ENCODE data around the gene RPE. TPM values are rescaled to one million over a fixed set of nuclear protein-coding genes. Genes with fewer than 3 reads are reported as not detected.

Gene RPE
- 50.7 TPM for polyA plus RNA-seq (2013, experiment 1 of 2; ENCODE audit: insufficient read length)
- polyA plus RNA-seq (2013, experiment 2 of 2; ENCODE audit: insufficient read length): 49.7 TPM

DNA sequence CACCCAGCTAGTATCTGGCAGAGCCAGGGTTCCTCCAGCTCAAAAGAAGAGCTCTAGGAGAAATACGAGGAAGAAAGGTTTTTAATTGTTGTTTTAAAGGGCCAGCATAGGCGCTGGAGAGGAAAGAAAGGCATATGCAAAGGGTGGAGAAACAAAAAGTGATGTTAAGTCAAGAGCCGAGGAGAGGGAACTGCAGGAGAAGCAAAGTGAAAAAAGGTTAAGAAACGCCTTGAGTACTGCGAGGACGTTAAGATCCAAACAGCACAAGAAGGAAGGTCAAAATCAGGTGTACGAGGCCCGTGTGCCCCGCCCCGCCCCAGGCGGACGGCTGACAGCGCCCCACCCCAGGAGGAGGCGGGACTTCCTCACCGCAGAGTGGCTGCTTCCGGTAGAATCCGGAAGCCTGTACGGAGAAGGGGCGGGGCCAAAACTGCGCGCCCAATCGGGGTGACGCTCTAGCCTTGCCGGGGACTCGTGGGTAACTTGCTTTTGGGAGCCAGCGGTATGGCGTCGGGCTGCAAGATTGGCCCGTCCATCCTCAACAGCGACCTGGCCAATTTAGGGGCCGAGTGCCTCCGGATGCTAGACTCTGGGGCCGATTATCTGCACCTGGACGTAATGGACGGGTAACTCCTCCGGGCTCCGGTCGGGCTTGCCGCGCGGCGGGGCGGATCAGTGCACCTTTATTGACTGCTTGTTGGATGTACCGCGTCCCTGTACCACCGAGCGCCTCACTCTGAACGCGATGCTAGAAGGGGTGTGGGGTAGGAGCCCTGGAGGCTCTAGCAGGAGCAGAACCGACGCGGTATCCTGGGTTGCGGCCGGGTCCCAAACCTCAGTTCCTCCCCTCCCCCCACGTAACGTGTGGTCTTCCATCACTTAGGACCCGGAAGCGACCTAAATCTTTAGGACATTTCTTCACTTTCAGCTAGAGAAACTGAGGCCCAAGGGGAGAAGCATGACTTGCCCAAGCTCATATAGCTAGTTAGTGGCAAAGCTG lies at the start of gene RPE:
Gene RPE, plus strand, starts transcription at position 481 of the 1,000 bp plus-strand sequence. Its CDS starts 24 bp downstream, at position 505.
- peak; percentile 94 for DNase-seq

GRCh38 chr2:209956271-209956670 lies 46.2 kb upstream of the RPE start:
- DNase-seq: no peak

DNA sequence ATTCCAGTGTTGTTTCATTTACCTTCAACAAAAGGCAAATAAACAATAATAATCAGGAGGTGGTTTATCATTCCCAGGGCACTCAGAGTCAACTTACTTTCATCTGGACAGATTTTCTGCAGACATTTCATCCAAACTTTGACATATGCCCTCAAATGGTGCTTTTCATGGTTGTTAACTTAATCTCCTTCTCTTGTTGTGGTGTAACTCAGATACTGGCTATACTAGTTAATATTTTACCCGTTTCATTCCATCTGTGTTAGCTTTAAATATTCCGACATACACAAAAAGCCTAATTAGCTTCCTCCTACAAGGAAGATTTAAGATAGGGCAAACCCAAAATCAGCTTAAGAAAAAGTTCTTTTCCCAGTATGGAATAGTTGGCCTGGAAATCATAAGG lies 44.4 kb upstream of the RPE start:
- no peak for DNase-seq

DNA sequence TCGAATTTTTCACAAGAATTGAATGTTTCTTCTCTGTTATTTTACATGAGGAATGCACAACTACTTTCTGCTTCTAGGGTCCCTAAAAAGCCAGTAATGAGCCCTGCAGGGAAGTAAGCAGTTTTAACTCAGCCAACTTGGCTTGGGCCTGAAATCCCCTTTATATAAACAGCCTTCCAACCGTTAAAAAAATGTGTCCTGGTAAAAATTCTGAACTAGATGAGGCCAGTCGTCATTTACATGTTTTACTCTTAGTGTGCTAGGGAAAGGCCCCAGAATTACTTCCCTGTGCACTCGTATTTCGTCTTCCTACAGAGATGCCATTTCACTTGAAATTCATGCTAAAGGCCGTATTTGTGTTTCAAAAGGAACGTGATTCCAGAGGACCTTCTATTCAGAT lies 42.4 kb upstream of the RPE start:
- DNase-seq: no peak

GRCh38 chr2:209960676-209961630 lies 41.5 kb upstream of the RPE start:
- peak; percentile 36 for DNase-seq

DNA sequence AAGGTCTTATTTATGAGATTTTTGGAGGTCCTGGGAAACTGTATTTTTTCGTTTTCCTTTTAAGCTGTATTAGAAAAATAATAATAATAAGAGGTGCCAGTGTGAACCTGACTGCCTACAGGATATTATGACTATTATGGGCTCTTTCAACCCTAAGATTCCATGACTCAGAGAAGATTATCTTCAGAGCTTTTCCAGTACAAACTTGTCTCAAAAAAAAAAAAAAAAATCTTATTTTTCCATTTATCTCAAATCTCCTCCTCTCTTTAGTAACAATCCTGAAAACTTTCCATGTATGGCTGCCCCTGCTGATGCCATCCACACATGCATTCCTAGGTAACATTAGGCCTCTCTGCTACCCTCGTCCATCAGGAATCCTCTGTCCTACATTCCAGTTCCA lies 36.7 kb upstream of the RPE start:
- no peak for DNase-seq

GRCh38 chr2:209969692-209970091 lies 32.7 kb upstream of the RPE start:
- DNase-seq: no peak

DNA sequence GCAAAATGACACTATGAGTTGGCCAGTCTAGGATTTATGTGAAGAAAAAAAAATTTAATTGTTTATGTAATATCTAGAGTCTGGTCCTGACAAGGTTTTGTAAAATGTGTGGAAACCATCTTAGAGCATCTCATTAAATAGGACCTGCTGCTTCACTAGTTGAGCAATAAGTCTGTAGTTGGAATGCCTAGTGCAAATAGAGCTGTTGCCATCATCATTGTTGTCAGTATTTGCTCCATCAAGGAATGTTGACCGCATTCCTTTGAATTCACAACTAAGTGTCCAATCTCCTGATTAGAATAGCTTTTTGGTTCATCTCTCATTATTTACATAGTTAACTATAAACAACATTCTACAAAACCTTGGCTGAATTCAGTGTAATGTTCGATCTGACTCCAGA lies 32.2 kb upstream of the RPE start:
- DNase-seq: no peak

DNA sequence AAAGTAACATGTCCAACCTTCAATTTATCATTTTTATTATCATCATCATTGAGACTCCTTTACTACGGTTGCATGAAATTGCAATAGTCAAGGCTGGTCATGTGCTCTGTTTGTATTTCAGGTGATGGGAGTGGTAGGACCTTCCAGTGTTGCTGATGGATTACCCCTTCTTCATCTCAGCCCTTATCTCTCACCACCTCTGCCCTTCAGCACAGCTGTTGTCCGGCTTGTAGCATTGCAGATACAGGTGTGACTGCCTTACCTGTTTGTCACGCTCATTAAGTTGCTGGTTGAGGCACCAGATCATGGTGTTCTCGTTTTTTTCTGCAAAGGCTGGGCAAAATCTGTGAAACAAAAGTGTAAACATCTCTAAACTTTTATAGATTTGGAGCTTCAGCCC lies 31.7 kb upstream of the RPE start:
- DNase-seq: no peak

- DNase-seq: no peak
Measured at GRCh38 chr2:209973328-209973727, 29.1 kb upstream of the RPE start.

DNA sequence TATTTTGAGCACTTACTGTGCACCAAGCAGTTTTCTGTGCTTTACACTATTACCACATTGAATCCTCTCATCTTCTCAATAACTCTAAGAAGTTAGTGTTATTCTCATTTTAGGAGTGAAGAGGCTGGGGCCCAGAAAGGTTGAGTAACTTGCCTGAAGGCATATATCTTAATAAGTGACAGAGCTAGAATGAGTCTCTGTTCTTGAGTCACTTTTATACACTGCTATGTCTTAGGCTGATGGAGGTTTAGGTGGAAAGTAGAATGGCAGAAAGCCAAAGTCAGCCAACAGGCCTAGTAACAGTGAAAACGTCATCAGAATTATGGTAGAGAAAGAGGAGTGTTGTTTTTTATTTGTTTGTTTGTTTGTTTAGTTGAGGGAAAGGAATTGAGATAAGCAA lies 27.9 kb upstream of the RPE start:
- no peak for DNase-seq

DNA sequence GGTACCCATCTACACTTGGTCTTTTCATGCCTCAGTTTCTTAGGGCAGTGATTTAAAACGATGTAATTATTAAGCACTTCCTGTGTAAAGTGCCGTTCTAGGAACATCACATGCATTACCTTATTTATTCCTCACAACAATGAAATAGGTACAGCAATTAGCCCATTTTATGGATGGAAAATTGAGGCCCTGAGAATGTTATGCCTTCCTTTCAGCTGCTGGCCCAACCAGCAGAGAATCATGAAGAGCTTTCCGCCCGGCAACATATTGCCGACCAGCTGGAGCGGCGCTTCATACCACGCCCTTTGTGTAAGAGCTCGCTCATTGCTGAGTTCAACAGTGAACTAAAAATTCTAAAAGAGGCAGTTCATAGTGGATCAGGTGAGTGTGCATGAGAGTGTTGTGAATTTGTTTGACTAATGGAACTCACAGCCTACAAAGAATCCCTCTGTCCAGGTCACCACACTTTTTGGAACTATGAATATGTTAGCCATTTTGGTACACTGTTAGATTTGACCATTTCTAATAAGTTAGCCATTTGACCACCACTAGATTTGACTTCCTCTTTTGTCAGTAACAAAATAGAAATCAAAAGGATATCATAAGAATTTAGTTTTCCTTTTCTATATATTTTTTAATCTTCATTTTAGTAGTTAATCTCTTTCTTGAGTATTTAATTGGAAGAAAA lies 25.6 kb upstream of the RPE start:
- DNase-seq: no peak

- DNase-seq: peak; percentile 17
Measured at GRCh38 chr2:209977386-209978239, 24.8 kb upstream of the RPE start.

GRCh38 chr2:209984291-209984690 lies 18.1 kb upstream of the RPE start:
- no peak for DNase-seq

GRCh38 chr2:209985874-209986273 lies 16.6 kb upstream of the RPE start:
- no peak for DNase-seq

DNA sequence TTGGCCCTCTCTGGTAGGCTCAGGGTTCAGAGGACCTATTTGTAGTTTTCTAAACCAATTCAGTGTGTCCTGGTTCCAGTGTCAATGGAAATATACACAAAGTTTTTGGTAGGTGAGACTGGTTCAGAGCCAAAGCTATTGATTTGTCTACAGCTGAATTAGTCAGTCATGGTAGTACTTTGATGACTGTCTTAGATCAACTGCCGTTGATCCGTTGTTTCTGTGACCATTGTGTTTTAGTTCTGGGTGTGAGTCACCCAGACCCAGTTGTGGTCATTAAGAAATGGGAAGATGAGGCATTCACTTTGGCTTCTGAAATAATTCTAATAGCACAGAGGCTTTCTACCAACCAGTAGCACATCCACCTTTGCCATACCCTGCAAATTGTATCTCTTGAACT lies 16.0 kb upstream of the RPE start:
- no peak for DNase-seq

DNA sequence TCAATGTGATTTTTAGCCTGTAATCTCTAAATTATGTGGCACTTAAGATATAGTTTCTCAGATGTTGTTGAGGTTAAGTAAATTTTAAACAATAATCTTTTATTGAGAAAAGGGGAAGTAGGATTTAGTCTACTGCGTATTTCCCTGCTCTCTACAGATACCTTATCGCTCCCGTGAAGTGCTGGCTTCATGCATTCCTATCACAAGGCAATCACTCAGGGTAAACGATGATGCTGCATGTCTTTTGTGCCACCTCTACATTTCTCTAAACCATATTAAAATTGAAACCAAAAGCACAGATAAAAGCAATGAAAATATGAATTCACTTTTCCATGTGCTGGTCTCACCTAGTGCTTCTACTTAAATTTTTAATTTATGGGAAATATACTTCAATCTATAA lies 14.4 kb upstream of the RPE start:
- no peak for DNase-seq

- DNase-seq: no peak
Measured at GRCh38 chr2:209990838-209991237, 11.6 kb upstream of the RPE start.

- no peak for DNase-seq
Measured at GRCh38 chr2:209993968-209994367, 8.5 kb upstream of the RPE start.

- DNase-seq: no peak
Measured at GRCh38 chr2:209998596-209998995, 3.8 kb upstream of the RPE start.

Measured in fibroblast of skin of abdomen (primary cell).